NCI-H1092 (cell line): ENCODE results near the gene CACNB2.
"Not testable (repeated sequence)": the region's sequence is repeated elsewhere in the genome, so short reads cannot be mapped to it uniquely, and the experiment has no call there.

ENCODE experiments used
- DNase-seq: peaks from one replicate; lab custom pipeline; 2025; lab: John Stamatoyannopoulos, UW

Gene CACNB2

DNA sequence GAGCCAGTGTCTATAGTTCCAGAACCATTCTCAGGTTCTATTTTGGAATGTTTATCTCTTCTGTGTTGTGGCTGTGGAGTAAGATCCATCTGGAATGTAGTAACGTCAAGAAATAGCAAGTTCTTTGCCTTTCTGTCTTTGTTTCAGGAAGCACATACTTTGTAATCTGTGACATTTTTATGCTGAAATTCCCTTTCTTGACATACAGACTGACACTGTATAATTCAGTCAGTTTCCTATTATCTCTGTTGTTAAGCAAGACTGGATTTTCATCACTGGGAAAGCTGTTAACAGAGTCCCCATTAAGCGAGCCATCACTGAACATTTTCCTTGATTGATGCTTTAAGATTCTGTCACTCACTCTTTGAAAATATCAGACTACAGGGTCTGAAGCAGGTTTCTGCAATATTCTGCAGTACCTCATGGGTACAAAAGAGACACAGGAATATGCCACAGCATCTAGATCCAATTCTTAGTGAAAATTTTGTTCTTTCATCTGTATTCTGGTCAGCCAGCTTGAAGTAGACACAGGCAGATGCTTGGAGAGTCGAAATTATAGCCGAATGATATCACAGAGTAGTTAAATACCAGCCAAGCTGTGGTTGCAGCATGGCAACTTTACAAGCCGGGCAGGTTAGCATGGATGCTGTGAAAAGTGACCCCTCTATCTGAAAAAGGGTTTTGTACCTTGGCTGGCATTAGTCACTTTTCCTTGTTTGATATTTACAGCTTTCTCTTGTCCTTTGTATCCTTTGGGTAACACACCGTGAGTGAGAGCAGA, 62.6 kb downstream of the CACNB2 start:
- DNase-seq = no peak

DNA sequence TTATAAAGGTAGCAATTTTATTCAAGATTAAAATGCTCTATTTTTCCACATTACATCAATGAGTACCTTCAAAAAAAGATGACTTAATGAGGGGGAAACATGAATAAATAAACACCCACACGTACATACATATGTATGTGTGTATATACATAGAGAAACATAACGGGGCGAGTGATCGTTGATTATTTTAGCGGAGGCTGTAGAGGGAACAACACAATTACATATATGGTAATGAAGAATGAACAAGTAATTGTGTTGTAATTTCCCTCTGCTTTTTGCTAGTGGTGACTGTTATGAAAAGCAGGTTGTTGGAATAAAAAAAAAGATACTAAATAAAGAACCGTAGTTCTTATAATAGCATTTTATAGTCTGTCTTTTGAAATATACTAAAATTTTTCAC, 63.2 kb downstream of the CACNB2 start:
- DNase-seq = no peak

DNA sequence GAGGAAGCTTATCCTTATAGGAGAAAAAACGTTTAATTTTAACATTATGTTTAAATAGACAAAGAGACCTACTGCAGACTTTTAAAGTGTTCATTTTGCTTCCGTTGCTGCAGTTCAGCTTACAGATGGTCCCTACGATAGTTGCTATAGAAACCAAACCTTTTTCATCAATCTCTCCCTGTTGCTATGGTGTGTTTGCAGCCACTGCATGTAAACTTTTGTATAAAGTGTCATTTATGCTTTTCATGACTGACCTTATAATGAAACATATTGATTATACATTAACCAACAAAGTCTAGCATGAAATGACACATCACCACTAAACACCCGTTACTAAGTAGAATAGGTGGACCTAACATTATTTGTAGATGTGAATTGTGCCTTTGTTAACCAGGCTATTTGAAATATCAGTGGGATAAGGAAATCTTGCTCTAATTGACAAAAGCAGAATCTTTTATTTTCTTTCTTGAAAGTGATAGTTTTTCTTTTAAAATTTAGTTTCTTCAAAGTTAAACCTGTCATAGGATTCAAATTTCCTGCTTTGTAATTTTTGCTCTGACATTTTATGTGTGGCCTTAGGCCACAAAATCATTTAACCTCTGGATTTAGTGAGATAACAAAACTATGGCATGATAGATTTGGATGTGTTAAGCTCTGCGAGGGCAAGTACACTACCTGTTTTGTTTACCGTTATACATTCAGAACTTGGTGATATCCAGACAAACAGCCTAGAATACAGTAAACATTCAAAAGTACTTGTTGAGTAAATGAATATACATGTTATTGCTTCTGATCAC, 64.0 kb downstream of the CACNB2 start:
- no peak for DNase-seq

- no peak for DNase-seq
Observed at GRCh38 chr10:18205098-18205834, 65.0 kb downstream of the CACNB2 start.

DNA sequence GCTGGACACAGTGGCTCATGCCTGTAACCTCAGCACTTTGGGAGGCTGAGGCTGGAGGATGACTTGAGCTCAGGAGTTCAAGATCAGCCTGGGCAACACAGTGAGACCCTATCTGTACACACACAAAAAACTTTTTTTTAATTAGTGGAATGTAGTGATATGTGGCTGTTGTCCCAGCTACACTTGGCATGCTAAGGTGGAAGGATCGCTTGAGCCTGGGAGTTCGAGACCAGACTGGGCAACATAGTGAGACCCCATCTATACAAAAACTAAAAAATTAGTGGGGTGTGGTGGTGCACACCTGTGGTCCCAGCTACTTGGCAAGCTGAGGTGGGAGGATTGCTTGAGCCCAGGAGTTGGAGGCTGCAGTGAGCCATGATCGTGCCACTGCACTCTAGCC, 68.0 kb downstream of the CACNB2 start:
- not testable (repeated sequence) for DNase-seq

DNA sequence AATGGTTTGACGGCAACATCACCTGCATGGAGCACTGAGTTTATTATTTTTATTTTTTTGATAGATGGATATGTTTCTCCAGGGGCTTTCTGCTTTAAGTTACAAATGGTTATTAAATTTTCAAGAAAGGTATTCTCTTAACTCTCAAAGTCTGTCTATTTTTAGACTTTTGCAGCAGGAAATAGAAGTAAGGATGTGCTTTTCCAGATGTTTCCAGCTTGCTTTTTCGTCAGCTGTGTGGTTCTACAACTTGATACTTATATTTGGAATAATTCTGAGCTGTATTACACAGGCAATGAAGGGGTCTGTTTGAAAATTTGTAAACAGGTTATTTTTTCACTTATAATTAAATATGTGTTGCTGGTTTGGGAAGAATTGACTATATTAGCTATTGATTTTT, 69.0 kb downstream of the CACNB2 start:
- no peak for DNase-seq

- DNase-seq = no peak
Observed at GRCh38 chr10:18210711-18211110, 70.5 kb downstream of the CACNB2 start.

DNA sequence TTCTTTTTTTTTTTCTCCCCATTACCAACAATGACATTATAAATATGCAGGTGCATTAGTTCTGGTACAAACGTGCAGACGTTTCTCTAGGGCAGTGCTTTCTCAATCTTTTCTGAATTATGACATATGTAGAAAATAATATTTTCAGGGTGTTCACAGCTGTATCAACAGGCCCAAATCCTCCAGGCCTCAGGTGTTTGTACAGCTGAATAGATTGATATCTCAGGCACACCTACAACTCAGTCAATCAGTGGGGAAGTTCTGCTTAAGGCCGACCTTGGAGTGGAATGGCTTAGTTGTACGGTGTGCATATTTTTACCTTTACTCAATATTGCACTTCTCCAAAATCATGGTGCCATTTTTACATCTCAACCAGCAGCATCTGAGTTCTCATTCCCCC, 71.6 kb downstream of the CACNB2 start:
- DNase-seq = no peak

GRCh38 chr10:18213271-18213670, 73.0 kb downstream of the CACNB2 start:
- DNase-seq = no peak

- DNase-seq = no peak
Observed at GRCh38 chr10:18214691-18215563, 74.7 kb downstream of the CACNB2 start.

- no peak for DNase-seq
Observed at GRCh38 chr10:18216482-18216881, 76.3 kb downstream of the CACNB2 start.

DNA sequence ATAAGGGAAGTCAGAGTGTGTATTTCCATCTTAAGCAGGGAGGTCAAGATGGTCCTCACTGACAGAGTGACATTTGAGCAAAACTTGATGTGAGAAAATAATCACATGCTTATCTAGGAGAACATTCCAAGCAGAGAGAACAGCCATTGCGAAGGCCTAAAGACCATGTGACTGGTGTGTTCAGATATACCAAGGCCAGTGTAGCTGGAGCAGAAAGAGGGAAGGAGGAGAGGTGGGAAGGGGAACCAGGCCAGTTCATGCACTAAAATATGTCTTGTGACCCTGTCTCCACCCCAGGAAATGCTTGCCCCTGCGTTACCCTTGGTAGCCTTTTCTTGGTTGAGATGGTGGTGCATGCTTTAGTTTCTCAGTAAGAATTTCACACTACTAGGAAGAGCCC, 77.4 kb downstream of the CACNB2 start:
- DNase-seq = no peak

DNA sequence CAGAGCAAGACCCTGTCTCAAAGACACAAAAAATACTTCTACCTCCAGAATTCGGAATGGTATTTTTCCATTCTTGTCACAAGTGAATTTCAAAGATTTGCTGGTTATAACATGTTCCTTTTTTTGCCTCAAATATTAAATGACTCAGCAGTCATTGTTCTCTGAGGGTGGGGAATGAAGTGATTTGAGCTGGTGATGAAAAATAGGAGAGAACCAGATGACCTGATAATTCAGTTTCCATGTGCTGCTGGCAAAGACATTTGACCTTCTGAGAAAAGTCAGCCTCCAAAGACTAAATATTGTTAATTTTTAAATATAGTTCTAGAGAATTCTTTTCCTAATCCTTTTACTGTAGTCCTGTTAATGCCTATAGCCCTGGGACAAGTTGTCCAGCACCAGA, 78.9 kb downstream of the CACNB2 start:
- no peak for DNase-seq

DNA sequence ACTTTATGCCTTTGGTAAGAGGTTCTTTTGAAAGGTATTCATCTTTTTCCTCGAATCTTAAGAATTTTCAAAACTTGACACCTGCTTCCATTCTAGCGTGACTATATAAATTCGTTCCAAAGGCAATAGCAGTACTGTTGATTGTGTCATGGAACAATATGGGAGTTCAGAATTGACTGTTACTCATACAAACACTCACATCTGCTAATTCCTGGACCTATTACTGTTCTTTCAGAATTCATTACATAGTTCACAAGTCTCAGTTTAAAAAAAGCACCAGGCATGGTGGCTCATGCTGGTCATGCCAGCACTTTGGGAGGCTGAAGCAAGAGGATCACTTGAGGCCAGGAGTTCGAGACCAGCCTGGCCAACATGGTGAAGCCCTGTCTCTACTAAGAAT, 80.9 kb downstream of the CACNB2 start:
- DNase-seq = no peak

- no peak for DNase-seq
Observed at GRCh38 chr10:18221882-18222281, 81.7 kb downstream of the CACNB2 start.

DNA sequence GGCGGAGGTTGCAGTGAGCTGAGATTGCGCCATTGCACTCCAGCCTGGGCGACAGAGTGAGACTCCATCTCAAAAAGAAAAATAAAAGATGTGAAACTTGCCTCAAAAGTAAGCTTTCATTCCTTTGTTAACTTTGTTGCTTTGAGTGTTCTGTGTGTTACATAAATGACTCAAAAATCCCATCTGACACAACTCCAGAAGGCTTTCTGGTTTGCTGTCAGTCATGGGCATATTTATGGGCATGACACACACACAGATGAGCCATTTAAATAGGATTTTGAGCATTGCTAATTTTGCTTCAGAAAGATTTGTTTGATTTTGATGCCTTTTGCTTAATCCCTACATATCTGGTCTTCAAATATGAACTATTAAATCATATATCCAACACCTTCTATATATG, 82.6 kb downstream of the CACNB2 start:
- no peak for DNase-seq

- no peak for DNase-seq
Observed at GRCh38 chr10:18223898-18224297, 83.7 kb downstream of the CACNB2 start.

DNA sequence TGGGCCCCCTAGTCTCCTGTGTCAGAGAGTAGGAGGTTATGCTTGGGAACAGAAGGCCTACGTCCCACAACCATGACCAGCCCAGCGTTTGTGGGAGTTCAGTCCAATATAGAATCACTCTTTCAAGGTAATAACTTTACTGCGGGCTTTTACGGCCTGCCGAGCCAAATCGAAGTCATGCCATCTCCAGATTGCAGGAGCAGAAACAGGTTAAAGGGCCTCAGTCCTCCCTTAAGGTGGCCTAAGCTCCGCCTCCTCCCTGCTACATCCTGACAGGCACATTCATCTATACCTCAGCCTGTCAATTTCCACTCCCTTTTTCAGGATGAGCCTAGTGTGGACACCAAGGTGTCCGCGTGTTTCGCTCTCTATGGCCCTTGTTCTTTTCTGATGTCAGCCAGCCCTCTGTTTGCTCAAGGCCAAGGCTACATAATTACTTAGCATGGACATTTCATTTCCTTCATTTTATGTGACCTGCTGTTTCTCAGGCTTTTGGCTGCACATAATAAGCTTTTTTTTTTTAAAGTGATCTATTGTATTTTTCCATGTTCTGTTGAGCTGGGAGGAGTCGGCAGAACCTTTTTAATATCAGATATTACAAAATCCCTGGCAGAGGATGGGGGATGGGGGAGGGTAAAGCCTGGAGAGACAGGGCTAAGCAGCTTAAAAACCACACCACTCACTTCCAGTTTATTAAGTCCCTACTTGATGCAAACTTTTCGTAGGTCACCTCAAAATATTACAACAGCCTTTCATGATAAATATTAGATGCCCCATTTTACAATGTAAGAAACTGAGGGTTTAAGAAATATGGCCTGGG, 84.6 kb downstream of the CACNB2 start:
- no peak for DNase-seq

GRCh38 chr10:18226336-18226735, 86.1 kb downstream of the CACNB2 start:
- DNase-seq = no peak

DNA sequence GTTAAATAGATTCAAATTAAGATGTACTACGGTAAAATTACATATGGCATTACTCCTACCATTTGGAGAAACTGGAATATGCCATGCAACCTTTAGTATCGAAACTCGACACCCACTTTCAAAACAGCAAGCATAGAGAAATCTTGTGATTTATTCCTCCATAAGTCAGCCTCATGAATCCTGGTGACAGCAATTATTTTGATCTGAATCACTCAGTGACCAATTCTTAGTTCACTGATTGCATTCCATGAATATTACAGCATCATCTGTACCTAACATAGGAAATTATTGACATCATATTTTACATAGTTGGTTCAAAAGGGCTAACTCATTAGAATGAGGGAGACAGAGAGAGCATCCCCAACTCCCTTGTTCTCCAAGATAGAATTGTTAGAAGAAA, 89.6 kb downstream of the CACNB2 start:
- no peak for DNase-seq

GRCh38 chr10:18230794-18231193, 90.6 kb downstream of the CACNB2 start:
- DNase-seq = no peak
